ENCODE measurements around the gene GPC1. TPM values are rescaled to one million over a fixed set of nuclear protein-coding genes. Genes with fewer than 3 reads are reported as not detected.

Gene GPC1
- total and polyA plus RNA-seq, 2 of the 13 experiments (the other 11 are each of a cell fraction or from before 2014, with no cell fraction given) = 4.0 to 5.5 TPM

GRCh38 chr2:240457223-240458043 lies 22.0 kb downstream of the GPC1 start:
- H3K79me2 ChIP-seq (ENCODE audit: insufficient read depth, low read length) = no peaks in the 10 kb centered on the region
- peaks cover 10% of the 10 kb centered on the region; the same call in 1 of the 2 replicates for H4K20me1 ChIP-seq (ENCODE audit: insufficient read depth, low read length)
- H3K9ac ChIP-seq (ENCODE audit: insufficient read depth, low read depth, low read length) = no peak overlapping the region
- no peaks in the 10 kb centered on the region for H3K36me3 ChIP-seq (replicated peaks in 1 of 2; ENCODE audit: control insufficient read depth in 1 of 2, insufficient read depth in 2 of 2, low read length in 2 of 2)
- ChIA-PET POLR2A (no interaction called here), CTCF (ENCODE audit: low intra/inter-chr PET ratio, low total read pairs) (no interaction called here)
- TF ChIP-seq ZNF275 (CRISPR knock-in tag; IDR thresholded peaks at IDR 0.05; ENCODE audit: borderline replicate concordance) (no peak), CSRNP1 (CRISPR knock-in tag; IDR thresholded peaks at IDR 0.05) (0 out of 2 replicates have a peak, but pooled peaks have one; percentile 31), RXRA (CRISPR knock-in tag; IDR thresholded peaks at IDR 0.05) (peak; percentile 54; the same call in 1 of the 2 replicates), TEAD3 (CRISPR knock-in tag; optimal IDR thresholded peaks at IDR 0.05; ENCODE audit: borderline replicate concordance) (peak; percentile 33), RARA (CRISPR knock-in tag; IDR thresholded peaks at IDR 0.05) (0 out of 2 replicates have a peak, but pooled peaks have one; percentile 15)
- H3K9me3 ChIP-seq (ENCODE audit: low read length) = no peaks in the 10 kb centered on the region
- no peak overlapping the region for H2AFZ ChIP-seq (ENCODE audit: low read length)
- peak; percentile 60 for DNase-seq (ENCODE audit: low spot score)
- H3K27me3 ChIP-seq (ENCODE audit: control insufficient read depth in 1 of 2, insufficient read depth in 2 of 2, low read length in 2 of 2) = peaks cover 23 to 42% of the 10 kb centered on the region in 2 experiments
- H3K4me1 ChIP-seq (ENCODE audit: insufficient read depth, low read length) = peaks cover 58% of the 10 kb centered on the region
- BruUV-seq (replicated peaks) = no TSS peak
- no peak overlapping the region for H3K4me2 ChIP-seq (ENCODE audit: low read depth, low read length)
- 63% methylated on average over 15 of the region's 22 CpGs for whole genome bisulfite sequencing (ENCODE audit: low lambda C conversion rate)
- intact Hi-C loops (cut with micrococcal nuclease; ENCODE audit: unreplicated experiment) = no loop called here
- no peak for FAIRE-seq
- H3K4me3 ChIP-seq (replicated peaks in 1 of 3; ENCODE audit: insufficient read depth in 1 of 3, low read depth in 2 of 3, low read length in 3 of 3) = no peak overlapping the region
- ATAC-seq = peak; percentile 0; the same call in 2 of the 3 replicates
- in situ Hi-C loops (cut with HindIII; ENCODE audit: extremely low pct_ligation_motif_present, low pct_unique_long_range_greater_than_20kb) = no loop called here
- no peak overlapping the region for H3K27ac ChIP-seq (ENCODE audit: extremely low read length, insufficient read depth, low read length)
